A172 (cell line): ENCODE measurements around the gene DPF3. TPM values are rescaled to one million over a fixed set of nuclear protein-coding genes. Genes with fewer than 3 reads are reported as not detected.

Experiments used
- DNase-seq: peaks from one replicate; pipeline ENCODE4 v3.0.0-alpha.2; 2015; ENCODE audit warnings: low spot score
- total RNA-seq: library from RNA; depleted of rRNA; stranded (reverse); fragments of >200 nt; shearing (Covaris generic); gene quantifications from 2 replicates; pipeline ENCODE4 v1.2.3, GENCODE V29; 2014

Gene DPF3
- total RNA-seq, 1 experiment from 2014 or later = 3.2 TPM

DNA sequence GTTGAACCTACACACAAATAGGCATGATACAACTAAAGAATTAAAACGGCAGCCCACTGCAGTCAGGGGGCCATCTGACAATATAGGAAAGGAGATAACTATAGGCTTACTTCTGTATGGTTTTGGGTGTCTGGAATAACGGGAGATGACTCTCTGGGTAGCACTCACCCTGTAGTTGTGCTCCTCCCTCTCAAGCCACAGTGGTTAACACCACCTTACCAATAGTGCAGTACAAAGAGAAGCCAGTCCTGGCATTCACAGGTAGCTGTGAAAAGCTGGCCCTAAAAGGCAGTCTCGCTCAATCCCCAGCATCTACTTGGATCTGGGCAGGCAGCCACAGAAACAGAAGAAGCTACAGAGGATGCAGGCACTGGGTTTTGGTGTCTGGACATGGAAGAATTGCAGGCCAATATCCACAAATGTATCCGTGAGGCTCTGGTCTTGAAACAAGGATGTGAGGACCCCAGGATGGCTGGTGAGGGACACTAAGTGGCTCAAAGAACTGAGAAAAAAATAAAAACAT lies 93.0 kb downstream of the DPF3 start:
- no peak for DNase-seq

DNA sequence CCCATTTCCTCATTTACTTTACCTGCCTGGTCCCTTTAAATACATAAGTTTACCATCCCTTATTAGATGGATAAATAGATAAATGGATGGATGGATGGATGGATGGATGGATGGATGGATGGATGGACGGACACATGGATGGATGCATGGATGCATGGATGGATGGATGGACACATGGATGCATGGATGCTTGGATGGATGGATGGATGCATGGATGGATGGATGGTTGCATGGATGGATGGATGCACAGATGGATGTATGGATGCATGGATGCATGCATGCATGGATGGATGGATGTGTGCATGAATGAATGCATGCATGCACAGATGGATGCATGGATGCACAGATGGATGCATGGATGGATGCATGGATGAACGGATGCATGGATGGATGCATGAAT lies 93.6 kb downstream of the DPF3 start:
- no peak for DNase-seq

DNA sequence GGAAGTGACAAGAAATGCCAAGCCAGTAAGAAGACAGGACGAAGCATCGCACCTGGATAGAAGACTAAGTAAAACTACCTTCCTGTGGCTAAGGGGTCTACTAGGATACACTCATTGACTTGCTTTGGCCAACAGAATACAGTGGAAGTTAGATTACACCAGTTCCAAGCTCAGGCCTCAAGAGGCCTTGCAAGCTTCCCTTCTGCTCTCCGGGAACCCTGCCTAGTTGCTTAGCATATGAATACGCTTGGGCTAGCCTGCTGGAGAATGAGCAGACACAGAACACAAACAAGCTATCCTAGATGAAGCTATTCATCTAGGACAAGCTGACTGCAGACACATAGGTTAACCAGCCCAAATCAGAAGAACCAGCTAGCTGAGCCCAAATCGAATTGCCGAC lies 97.0 kb downstream of the DPF3 start:
- no peak for DNase-seq

DNA sequence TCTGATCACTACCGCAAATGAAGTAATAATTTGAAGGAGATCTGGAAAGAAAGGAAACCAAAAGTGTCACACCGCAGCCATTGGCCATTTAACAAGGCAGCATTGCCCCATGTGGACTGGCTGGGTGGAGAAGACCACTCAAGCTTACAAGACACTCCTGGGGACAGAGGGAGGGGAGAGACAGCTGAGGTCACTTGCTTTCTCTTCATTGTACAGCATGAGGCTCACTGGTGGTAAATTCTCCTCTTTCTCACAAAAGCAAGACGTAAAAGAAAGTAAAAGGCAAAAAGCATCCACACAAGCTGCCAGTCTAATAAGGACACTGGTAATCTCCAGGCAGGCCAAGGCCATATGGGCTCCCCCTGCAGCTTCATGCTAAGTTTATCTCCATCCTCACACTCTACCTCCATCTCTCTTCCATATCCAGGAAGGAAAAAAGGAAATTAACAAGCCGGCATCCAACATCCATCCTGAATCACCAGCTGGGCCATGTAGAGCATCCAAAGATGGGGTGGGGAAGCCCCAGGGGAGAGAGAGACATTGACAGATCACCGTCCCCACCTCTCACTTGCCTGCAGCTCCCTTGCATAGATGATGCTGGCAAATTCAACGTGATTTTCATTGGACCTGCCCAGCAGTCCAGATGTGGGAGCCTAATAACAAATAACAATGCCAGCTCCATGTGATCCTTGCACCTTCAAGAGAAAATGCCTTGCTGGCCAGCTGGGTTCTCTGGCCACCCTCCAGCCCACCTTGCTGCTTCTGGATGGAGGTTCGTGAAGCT lies 100.6 kb downstream of the DPF3 start:
- DNase-seq = no peak

DNA sequence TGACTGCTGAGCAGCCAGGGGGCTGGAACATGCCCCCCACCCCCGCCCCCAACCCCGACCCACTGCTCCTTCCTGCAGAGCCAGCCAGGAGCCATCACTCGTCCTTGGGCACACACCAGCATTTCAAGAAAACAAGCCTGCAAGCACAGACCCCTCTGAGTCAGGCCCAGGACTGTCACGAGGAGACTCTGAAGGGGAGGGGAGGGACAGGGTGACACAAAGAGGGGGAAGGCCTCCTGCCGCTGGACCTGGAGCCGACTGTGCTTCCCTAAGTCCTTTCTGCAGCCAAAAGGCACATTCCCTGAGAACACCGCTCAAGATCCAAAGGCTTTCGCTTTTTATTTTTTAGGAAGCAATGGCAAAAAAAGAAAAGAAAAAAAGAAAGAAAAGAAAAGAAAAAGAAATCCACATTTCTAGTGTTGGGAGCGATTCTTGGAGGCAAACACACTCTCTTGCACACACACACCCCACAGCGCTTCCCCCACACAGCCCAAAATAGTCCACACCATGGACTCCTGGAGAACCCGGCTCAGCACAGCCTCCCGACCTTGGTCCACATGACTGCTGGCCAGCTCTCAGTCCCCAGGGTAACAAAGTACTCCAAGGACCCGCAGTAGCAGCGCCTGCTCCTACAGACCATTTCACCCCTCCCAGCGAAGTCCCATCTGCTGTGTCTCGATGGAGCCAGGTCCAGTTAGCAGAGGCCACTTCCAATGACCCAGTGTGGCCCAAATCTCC lies 101.7 kb downstream of the DPF3 start:
- DNase-seq = no peak

DNA sequence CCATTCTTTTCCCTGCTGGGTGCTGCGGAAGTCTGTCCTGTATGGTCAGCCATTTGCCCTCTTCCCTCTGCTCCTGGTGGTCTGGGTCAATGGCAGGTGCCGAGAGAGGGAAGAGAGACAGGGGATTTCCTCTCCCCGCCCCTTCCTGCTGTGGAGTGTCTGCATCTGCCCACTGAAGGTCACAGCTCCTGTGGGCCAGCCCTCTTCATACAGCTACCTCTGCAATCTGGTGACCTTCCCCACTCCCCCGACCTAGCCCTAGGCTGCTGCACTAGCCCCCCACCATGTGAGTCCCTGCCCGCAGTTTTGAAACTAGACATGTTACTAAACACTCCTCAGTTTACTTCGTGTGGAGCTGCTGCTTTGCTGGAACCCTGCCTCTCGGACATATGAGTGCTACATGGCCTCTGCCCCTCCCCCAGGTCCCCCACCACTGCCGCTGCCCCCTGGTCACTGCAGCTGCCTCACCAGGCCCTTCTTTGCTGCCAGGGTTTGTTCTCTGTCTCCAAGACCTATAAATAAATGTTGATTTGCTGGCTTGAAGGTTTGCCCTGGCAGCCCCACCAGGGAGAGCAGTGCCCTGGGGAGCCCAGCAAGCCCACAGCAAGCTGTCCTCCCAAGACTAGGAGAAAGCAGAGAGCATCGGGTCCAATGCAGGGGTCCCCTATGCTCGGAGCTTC lies 102.9 kb downstream of the DPF3 start:
- DNase-seq = no peak

DNA sequence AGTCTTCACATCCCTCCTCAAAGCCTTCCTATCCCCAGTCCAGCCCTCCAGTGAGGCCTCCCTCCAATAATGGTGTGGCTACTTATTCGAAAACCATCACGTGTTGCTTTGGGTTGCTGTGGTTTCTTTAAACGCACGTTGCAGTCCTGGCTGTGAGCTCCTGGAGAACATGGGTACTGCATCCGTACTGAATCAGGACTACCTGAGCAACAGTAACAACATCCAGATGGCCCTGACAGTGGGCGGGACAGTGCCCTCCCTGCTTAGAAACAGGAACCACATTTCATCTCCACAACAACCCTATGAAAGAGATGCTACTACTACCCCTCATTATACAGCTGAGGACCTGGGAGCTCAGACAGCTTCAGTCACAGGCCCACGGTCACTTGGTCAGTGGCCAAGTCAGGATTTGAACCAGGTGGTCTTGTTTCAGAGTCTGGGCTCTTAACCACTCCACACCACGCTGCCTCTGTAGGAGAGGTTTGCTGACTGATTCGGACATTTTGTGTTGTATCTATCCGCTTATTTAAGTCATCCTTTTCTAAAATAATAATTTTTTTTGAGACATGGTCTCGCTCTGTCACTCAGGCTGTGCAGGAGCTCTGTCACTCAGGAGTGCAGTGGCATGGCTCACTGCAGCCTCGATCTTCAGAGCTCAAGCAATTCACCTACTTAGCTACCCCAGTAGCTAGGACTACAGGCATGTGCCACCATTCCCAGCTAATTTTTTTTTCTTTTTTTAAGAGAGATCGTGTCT lies 104.8 kb downstream of the DPF3 start:
- no peak for DNase-seq

DNA sequence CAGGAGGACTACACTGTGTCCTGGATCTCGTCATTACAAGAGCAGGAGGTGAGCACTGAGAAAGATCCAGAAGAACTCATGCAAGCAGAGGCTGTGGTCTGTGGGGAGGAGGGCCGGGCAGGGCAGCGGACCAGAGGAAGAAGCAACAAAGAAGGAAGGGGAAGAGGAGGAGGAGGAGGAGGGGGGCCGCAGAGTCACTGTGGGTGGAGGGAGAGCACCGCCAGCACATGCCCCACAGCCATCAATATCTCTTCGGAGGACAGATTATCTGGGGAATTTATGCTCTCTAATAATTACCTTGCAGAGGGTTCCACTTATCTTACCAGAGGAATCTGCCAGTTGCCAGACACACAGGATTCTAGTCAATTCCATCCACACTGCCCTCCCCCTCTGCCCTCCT lies 105.6 kb downstream of the DPF3 start:
- DNase-seq = no peak

DNA sequence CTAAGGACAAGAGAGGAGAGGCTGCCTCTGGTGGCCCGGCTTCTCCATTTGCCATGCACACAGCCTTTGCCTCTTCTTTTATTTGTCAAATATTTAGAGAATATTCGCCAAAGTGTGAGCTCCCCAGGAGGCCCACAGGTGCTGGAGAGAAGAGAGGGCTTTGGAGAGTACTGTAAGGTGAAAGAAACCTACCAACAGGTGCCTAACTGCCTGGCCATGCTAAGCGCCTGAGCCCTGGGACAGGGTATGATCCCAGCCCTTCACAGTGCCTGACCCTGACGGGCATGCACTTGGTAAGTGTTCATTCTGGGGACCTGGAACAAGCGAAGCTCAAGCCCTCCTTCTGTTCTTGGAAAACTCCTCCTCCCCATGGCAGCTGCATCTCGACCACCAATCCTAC lies 106.1 kb downstream of the DPF3 start:
- no peak for DNase-seq

DNA sequence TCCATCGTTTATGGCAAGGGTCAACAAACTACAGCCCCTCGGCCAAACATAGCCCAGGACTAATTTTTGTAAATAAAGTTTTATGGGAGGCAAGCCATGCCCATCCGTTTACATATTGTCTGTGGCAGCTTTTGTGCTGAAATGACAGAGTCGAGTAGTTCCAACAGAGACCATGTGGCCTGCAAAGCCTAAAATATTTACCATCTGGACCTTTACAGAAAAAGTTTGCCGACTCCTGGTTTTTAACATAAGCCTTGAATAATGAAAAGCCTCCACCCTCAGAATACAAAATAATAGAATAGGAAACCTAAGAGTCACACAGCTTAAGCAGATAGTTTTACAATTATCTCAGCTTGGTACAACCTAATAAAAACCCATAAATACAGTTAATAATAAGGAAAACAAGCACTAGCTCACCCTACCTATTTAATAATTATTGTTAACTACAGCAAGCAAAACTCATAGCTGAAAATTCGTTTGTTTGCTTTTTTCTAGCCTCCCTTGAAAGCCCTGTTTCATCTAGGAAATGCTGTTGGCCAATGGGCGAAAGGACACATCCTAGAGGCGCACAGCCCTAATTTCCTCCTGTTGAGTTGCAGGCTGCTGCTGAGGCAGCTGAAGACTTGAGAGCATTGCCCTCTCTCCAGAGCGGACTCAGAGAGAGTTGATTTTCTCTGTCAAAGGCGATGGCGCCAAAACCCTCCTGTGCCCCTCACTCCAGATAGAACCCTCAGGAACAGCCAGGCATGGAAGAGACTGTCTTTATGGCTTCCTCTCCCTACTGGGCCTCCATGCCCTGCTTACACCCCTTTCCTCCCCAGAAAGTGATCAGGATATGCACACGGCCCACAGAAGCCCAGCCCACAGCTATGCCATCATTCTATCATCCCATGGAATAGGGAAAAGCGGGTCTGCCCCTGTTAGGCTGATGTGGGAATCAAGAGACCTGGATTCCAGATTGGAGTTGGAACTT lies 107.2 kb downstream of the DPF3 start:
- no peak for DNase-seq

DNA sequence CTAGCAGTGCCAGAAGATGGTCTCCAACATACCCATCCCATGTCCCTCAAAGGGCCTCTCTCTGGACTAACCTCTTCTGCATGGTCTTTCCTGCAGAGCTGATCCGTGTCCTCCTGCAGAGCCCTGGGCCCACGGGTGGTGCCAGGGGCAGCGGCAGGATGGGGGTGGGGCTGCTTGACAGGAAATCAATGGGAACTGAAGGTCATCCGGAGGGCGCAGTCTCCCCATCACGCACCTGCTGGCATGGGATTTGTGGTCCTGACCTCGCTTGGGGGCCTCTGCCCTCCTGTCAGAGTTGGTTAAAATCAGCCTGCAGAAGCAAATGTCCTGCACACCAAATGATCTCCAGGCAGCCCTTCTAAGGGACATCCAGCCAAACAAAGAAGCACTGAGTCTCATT lies 110.2 kb downstream of the DPF3 start:
- DNase-seq = no peak

DNA sequence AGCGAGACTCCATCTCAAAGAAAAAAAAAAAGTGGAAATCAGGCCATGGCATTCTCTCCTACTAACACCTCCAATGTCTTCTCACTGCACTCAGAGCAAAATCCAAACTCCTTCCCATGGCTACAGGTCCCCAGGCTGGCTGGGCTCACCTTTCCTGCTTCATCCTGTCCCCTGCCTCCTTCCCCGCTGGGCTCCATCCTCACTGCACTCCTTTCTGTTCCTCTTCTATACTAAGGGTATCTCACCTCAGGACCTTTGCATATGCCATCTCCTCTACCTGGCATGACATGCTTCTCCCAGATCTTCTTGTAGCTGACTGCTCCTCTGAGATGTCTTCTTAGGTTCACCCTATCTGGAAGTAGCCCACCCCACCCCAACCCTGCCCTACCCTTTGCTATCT lies 111.1 kb downstream of the DPF3 start:
- DNase-seq = no peak

DNA sequence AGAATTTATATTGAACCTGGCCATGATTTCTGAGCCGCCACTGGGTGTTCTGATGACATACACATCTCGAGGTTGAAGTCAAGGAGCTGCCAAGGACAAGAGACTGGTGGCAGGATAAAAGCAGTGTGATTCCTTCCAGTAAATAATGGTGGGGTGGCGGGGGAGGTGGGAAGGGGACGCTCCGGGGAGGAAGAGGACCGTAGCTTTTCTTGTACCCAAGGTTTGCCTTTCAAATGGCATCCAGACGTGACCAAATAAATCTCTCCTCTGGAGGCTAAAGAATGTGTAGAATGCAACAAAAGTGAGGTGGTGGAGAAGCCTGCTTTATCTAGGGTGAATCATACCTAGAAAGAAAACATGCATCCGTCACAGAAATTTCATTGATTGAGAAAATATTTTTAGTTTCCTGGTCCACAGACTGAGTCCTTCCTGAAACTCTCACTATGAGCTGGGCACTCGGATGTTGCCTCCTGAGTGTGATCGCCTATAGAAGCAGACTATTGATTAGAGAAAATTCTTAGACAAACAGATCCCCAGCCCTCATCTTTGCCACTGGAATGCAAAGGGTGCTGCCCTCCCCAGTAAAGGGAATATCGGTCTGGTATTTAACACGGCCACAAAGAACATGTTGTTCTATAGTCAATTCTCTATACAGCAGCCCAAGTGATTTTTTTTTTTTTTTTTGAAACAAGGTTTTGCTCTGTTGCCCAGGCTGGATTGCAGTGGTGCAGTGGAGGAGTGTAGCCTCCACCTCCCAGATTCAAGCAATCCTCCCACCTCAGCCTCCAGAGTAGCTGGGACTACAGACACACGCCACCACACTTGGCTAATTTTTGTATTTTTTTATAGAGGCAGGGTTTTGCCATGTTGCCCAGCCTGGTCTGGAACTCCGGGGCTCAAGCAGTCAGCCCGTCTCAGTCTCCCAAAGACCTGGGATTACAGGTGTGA lies 112.1 kb downstream of the DPF3 start:
- DNase-seq = peak; percentile 85

DNA sequence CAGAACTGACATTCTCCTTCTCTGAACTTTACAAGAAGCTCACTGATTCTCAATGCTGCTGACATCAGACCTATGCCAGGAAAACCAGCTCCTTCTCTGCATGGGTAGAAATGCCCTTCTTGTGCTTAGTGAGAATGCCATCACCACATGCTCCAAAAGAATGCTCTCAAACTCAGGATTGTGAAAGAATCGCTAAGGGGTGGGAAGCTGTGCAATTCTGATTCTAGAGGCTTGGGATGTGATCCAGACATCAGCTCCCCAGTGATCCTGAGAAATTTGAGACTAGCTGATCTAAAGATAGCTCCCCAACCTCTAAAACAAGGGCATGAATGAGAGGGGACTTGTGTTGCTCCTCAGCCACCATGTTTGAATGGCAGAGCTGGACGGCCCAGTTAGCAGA lies 113.2 kb downstream of the DPF3 start:
- DNase-seq = peak; percentile 41

DNA sequence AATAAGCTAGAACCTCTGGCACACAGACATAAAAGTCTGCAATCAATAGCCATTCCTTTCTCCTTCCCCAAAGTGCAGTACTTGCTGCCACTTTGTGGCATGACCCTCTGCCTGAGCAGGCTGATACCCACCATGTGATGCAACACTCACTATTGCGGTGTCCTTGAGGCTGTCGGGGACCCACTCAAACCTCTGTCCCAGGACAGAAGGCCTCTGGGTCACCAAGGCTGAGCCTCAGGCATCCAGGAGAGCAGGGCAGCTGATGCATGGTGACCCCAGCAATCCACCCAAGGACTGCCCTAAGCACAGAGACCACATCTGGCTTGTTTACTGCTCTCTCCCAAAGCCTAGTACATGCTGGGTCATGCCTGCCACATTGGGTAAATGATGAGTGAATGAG lies 114.2 kb downstream of the DPF3 start:
- DNase-seq = no peak

DNA sequence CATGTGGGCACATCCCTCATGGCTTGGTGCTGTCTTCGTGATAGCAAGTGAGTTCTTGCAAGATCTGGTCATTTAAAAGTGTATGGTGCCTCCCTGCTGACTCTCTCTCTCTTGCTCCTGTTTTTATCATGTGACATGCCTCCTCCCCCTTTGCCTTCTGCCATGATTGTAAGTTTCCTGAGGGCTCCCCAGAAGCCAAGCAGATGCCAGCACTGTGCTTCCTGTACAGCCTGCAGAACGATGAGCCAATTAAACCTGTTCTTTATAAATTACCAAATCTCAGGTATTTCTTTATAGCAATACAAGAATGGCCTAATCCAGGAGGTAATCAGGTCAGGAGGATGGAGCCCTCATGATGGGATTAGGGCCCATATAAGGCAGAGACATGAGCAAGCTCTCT lies 116.3 kb downstream of the DPF3 start:
- no peak for DNase-seq

DNA sequence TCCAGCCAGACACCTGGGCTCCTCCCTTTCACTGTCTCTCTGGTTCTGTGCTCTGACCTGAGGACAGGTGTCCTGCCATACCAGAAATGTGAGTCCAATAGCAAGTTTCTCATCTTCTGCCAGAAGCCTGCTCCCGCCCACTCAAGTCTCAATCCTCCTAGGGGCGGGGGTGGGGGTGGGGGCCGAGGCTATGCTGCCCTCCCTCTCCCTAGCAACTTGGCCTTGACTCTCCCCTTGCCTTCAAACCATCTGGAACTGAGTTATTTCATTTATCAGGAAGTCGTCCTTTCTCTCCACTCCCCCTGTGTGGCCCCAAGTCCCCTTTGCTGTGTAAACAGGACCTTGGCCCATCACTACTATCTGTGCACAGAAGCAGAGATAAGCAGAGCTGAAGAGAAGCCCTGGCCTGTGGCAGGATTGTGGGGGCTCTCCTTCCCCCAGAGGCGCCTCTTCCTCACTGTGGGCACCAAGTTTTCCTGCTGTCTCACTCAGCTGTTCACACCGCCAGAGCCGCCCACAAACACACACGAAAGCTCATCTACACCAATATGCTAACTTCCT lies 117.1 kb downstream of the DPF3 start:
- no peak for DNase-seq

DNA sequence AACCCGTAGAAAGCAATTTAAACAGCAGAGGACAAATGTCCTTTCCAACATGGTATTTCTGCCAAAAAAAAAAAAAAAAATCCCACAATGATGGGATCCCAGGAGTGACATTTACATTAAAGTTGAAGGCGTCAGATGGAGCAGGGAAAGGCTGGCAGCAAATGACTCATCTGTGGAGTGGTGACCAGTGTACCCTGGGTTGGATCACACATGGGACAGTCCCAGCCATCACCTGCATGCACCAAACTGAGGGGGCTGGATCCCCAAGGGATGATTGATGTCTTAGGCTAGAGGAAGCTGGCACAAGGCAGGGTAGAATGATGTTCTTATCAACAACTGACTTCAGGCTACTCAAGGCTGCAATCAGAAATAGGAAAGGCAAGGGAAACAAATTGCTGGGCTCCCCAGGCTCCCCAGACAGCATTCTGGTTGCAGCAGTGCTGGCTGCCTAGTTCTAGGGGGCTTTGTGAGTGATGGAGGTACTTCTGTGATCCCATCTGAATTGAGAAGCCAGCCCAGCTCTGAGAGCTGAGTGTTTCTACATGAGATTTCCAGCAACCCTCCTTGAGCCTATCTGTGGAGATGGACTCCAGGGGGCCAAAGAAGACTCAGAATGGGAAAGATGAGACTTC lies 117.9 kb downstream of the DPF3 start:
- DNase-seq = no peak
